ENCODE results near the gene USP24. TPM values are rescaled to one million over a fixed set of nuclear protein-coding genes. Genes with fewer than 3 reads are reported as not detected.

Gene USP24
- polyA plus RNA-seq, 1 of the 3 experiments (the other 2 are of a cell fraction), result 8.1 TPM

- TF ChIP-seq FOSL2 (IDR thresholded peaks at IDR 0.05; ENCODE audit: borderline replicate concordance, low read depth) (no peak), RCOR1 (IDR thresholded peaks at IDR 0.05; ENCODE audit: low read length) (no peak), USF1 (IDR thresholded peaks at IDR 0.05; ENCODE audit: borderline replicate concordance, low read depth) (no peak), EZH2phosphoT487 (IDR thresholded peaks at IDR 0.05; ENCODE audit: borderline replicate concordance, low read depth) (no peak), MAX (IDR thresholded peaks at IDR 0.05; ENCODE audit: low read depth) (no peak), USF2 (IDR thresholded peaks at IDR 0.05; ENCODE audit: borderline replicate concordance, low read depth, low read length) (no peak), JUND (IDR thresholded peaks at IDR 0.05) (no peak)
Measured at GRCh38 chr1:55212349-55213150, 2.6 kb downstream of the USP24 start (continued).

- peak overlapping the region; percentile 17; the same call in 1 of the 2 replicates for H3K4me2 ChIP-seq
- no peaks in the 10 kb centered on the region for H3K9me2 ChIP-seq
- H3K4me3 ChIP-seq (ENCODE audit: low read depth in 2 of 2, low read length in 1 of 2), result no peak overlapping the region; a peak in 1 of 4 replicates
- POLR2A ChIA-PET, result no interaction called here
- peaks cover 48% of the 10 kb centered on the region for H4K20me1 ChIP-seq (ENCODE audit: insufficient read depth)
- no peak overlapping the region for H3K27ac ChIP-seq (ENCODE audit: low read depth in 2 of 2, low read length in 1 of 2)
- TF ChIP-seq RXRA (IDR thresholded peaks at IDR 0.05; ENCODE audit: borderline replicate concordance, low read depth) (no peak), JUND (IDR thresholded peaks at IDR 0.05) (no peak), PBX3 (IDR thresholded peaks at IDR 0.05) (no peak), REST (IDR thresholded peaks at IDR 0.05; ENCODE audit: low read depth, low read length) (no peak), MAX (IDR thresholded peaks at IDR 0.05; ENCODE audit: low read depth) (no peak), FOSL2 (IDR thresholded peaks at IDR 0.05; ENCODE audit: borderline replicate concordance, low read depth) (no peak), RFX5 (IDR thresholded peaks at IDR 0.05; ENCODE audit: low read length) (no peak)
- peaks cover 4 to 5% of the 10 kb centered on the region in 2 experiments for H3K36me3 ChIP-seq (replicated peaks in 1 of 2; ENCODE audit: control insufficient read depth in 1 of 2, insufficient read depth in 2 of 2, low read length in 1 of 2)
- peaks cover 9% of the 10 kb centered on the region for H3F3A ChIP-seq (replicated peaks; ENCODE audit: insufficient read depth)
- H3K27me3 ChIP-seq (ENCODE audit: insufficient read depth), result no peaks in the 10 kb centered on the region
- H3K79me2 ChIP-seq (ENCODE audit: insufficient read depth), result peaks cover 82% of the 10 kb centered on the region
- H3K4me1 ChIP-seq (ENCODE audit: control insufficient read depth in 1 of 2, insufficient read depth in 2 of 2, low read depth in 1 of 2, low read length in 1 of 2), result peaks cover 25 to 49% of the 10 kb centered on the region in 2 experiments; a peak in 3 of 4 replicates
- DNase-seq, result no peak
- WGBS (ENCODE audit: low lambda C conversion rate), result 87% methylated on average over 3 of the region's 3 CpGs
- no peak overlapping the region for H2AFZ ChIP-seq (ENCODE audit: low read depth)
- CTCF ChIA-PET, result interaction anchor here (1.0 kb wide), 1 partner anchor 66 kb away, joined by 3 read pairs; no protein-coding TSS in a partner anchor
- no peak overlapping the region for H3K9ac ChIP-seq
- no peaks in the 10 kb centered on the region for H3K9me3 ChIP-seq
Measured at GRCh38 chr1:55211863-55212262, 3.3 kb downstream of the USP24 start.
